GM12878 (cell line): ENCODE measurements around the gene TMEM132C. TPM values are rescaled to one million over a fixed set of nuclear protein-coding genes. Genes with fewer than 3 reads are reported as not detected.

Experiments
- ATAC-seq: fragments of 200-7000 bp; cut with Tn5 transposase; 3 replicates; pipeline ENCODE4 v1.9.1; 2020; ENCODE audit warnings: mild to moderate bottlenecking, moderate library complexity
- BruUV-seq: library from RNA; stranded (reverse); fragments of 400-500 nt; replicated peaks from 2 replicates; lab custom pipeline; 2021; lab: Mats Ljungman, UMichigan
- CTCF ChIA-PET: fragments of 300-600 bp; sonication (Branson Sonifier 250); formaldehyde crosslinking; extraction: SDS; loops from one replicate; lab custom pipeline; 2021; ENCODE audit warnings: inconsistent platforms; lab: Yijun Ruan, JAX
- POLR2A ChIA-PET: fragments of 350-600 bp; formaldehyde crosslinking; extraction: SDS; loops from one replicate; lab custom pipeline; 2021; ENCODE audit warnings: inconsistent platforms; lab: Charles Lee
- RAD21 ChIA-PET: fragments of 300-600 bp; sonication (Branson Sonifier 250); formaldehyde crosslinking; loops from one replicate; lab custom pipeline; 2023; ENCODE audit warnings: antibody characterized with exemption; ENCODE audit not compliant: unreplicated experiment; lab: Charles Lee
- SMC1A ChIA-PET: fragments of 300-600 bp; sonication (Branson Sonifier 250); formaldehyde crosslinking; loops from one replicate; lab custom pipeline; 2023; ENCODE audit not compliant: unreplicated experiment, uncharacterized antibody; lab: Charles Lee
- DNase-seq: peaks from one replicate; pipeline ENCODE4 v3.0.0-alpha.2; 2011; ENCODE audit warnings: low read depth, low spot score
- FAIRE-seq: peaks from 3 replicates; lab custom pipeline; 2011; peaks lifted over from hg19 to GRCh38; lab: Jason Lieb, UNC
- H2AFZ ChIP-seq: 2 replicates; pipeline ENCODE4 v1.6.0; 2011; ENCODE audit warnings: low read depth, low read length, control low read depth; ENCODE audit not compliant: control insufficient read depth
- H3K27ac ChIP-seq: 2 replicates; pipeline ENCODE4 v1.5.1; 2011; ENCODE audit warnings: control low read depth; ENCODE audit not compliant: control insufficient read depth, insufficient read depth
- H3K27me3 ChIP-seq, 2 experiments: replicated peaks in 1 of 2; 2 replicates each; pipeline versions ENCODE4 v1.6.0 to v1.6.1; 2011; ENCODE audit warnings: low read length in 1 of 2; ENCODE audit not compliant: control insufficient read depth in 2 of 2, insufficient read depth in 2 of 2
- H3K36me3 ChIP-seq, 2 experiments: 2 replicates each; pipeline ENCODE4 v1.5.1; 2011; ENCODE audit warnings: low read length in 1 of 2; ENCODE audit not compliant: control insufficient read depth in 2 of 2, insufficient read depth in 2 of 2
- H3K4me1 ChIP-seq: 2 replicates; pipeline ENCODE4 v1.6.1; 2011; ENCODE audit warnings: mild to moderate bottlenecking, low read length, moderate library complexity, mixed read lengths; ENCODE audit not compliant: control insufficient read depth, insufficient read depth
- H3K4me2 ChIP-seq: 2 replicates; pipeline ENCODE4 v1.6.0; 2011; ENCODE audit warnings: control low read depth; ENCODE audit not compliant: control insufficient read depth, insufficient read depth
- H3K4me3 ChIP-seq: fragments of 200-600 bp; sonication (generic); 2 replicates; pipeline ENCODE4 v1.5.1; 2016
- H3K79me2 ChIP-seq: 2 replicates; pipeline ENCODE4 v1.6.0; 2011; ENCODE audit warnings: low read length; ENCODE audit not compliant: control insufficient read depth, insufficient read depth
- H3K9ac ChIP-seq: 2 replicates; pipeline ENCODE4 v1.8.0; 2011; ENCODE audit warnings: low read length, control low read depth, mixed read lengths; ENCODE audit not compliant: control insufficient read depth, insufficient read depth
- H3K9me3 ChIP-seq: replicated peaks from 3 replicates; pipeline ENCODE4 v1.5.1; 2011; ENCODE audit warnings: mild to moderate bottlenecking, low read length; ENCODE audit not compliant: control insufficient read depth, insufficient read depth
- H4K20me1 ChIP-seq: 2 replicates; pipeline ENCODE4 v1.6.0; 2011; ENCODE audit not compliant: control insufficient read depth, insufficient read depth
- CEBPB ChIP-seq, 2 experiments: fragments of 150-350 bp in 1 of 2; IDR thresholded peaks; 2 replicates each; pipeline ENCODE4 v1.6.1; 2012 to 2014; ENCODE audit warnings: low read depth in 2 of 2, low read length in 2 of 2, borderline replicate concordance in 1 of 2, inconsistent platforms in 1 of 2
- GABPA ChIP-seq: IDR thresholded peaks from 2 replicates; pipeline ENCODE4 v1.6.1; 2014; ENCODE audit warnings: antibody characterized with exemption, low read depth, mild to moderate bottlenecking, inconsistent platforms
- MEF2B ChIP-seq: fragments of 450-650 bp; IDR thresholded peaks from 2 replicates; pipeline ENCODE4 v1.6.1; 2018; ENCODE audit warnings: mild to moderate bottlenecking, moderate library complexity; ENCODE audit not compliant: partially characterized antibody, poor library complexity, severe bottlenecking
- YBX1 ChIP-seq: fragments of 450-650 bp; IDR thresholded peaks from 2 replicates; pipeline ENCODE4 v1.6.1; 2016; ENCODE audit warnings: antibody characterized with exemption
- ZNF207 ChIP-seq: fragments of 450-650 bp; IDR thresholded peaks from 2 replicates; pipeline ENCODE4 v1.6.1; 2014; ENCODE audit warnings: antibody characterized with exemption, mild to moderate bottlenecking, borderline replicate concordance
- ZSCAN29 ChIP-seq: fragments of 450-650 bp; IDR thresholded peaks from 2 replicates; pipeline ENCODE4 v1.6.1; 2017; ENCODE audit warnings: mild to moderate bottlenecking, moderate library complexity
- WGBS: methylation state at CpG from one replicate; pipeline ENCODE4 v1.1.6; 2016; ENCODE audit warnings: low lambda C conversion rate; ENCODE audit not compliant: insufficient replicate concordance, insufficient coverage; ENCODE audit errors: missing lambda C conversion rate; 5-methylcytosine and 5-hydroxymethylcytosine counted together
- in situ Hi-C: fragments of 300-500 bp; cut with MboI; formaldehyde crosslinking; loops from 9 replicates; pipeline ENCODE4 v1.14.3; 2018; ENCODE audit warnings: mixed read lengths
- intact Hi-C: fragments of 100-400 bp; cut with micrococcal nuclease; formaldehyde crosslinking; loops from one replicate; pipeline ENCODE4 v1.14.2; 2022; ENCODE audit not compliant: unreplicated experiment
- polyA plus RNA-seq, 11 experiments: library from polyadenylated mRNA; depleted of rRNA in 4 of 11; unstranded in 6 of 11; stranded (reverse) in 5 of 11; fragments of >200 nt; fragmentation: Nextera tagmentation in 4 of 11; fragmentation: Illumina TruSeq in 1 of 11; extraction: Ambion mirVana in 4 of 11; extraction: Trizol in 1 of 11; gene quantifications; 1 replicate in 1 of 11; 2 replicates in 10 of 11; pipeline versions ENCODE4 v1.2.1 to v1.2.3, GENCODE V29; 2011 to 2016; ENCODE audit warnings: inconsistent platforms in 2 of 11, missing spikeins in 2 of 11, low read depth in 1 of 11
- total RNA-seq, 4 experiments: library from RNA; depleted of rRNA in 3 of 4; stranded (reverse); fragments of >200 nt in 3 of 4; fragmentation: Illumina TruSeq in 1 of 4; extraction: Trizol in 1 of 4; gene quantifications; 2 replicates each; pipeline versions ENCODE4 v1.2.1 to v1.2.3, GENCODE V29; 2013 to 2021
- TF ChIP-seq, protein P1 (sequence below): fragments of 150-350 bp; IDR thresholded peaks from 2 replicates; pipeline ENCODE4 v1.6.1; 2014; ENCODE audit warnings: mild to moderate bottlenecking, low read depth, low read length
- TF ChIP-seq, protein P2 (sequence below): IDR thresholded peaks from 2 replicates; pipeline ENCODE4 v1.6.1; 2012; ENCODE audit warnings: low read length, inconsistent platforms
- TF ChIP-seq, protein P3 (sequence below): fragments of 450-650 bp; IDR thresholded peaks from 2 replicates; pipeline ENCODE4 v1.6.1; 2017; ENCODE audit warnings: low read depth, mild to moderate bottlenecking, moderate library complexity

TMEM132C gene
- total and polyA plus RNA-seq, 10 of the 15 experiments (the other 5 are each of a cell fraction or from before 2014, with no cell fraction given): not detected

- Histone ChIP-seq H3K4me3 (peak overlapping the region; percentile 22; the same call in 1 of the 2 replicates), H3K27me3 (no peaks in the 10 kb centered on the region), H2AFZ (no peak overlapping the region), H3K4me2 (no peak overlapping the region), H3K4me1 (peaks cover 3% of the 10 kb centered on the region; the same call in 1 of the 2 replicates), H3K36me3 (no peaks in the 10 kb centered on the region), H3K79me2 (no peaks in the 10 kb centered on the region), H3K9ac (no peak overlapping the region), H4K20me1 (no peaks in the 10 kb centered on the region), H3K27ac (no peak overlapping the region), H3K9me3 (no peaks in the 10 kb centered on the region; the same call in 2 of the 3 replicates)
- ChIA-PET RAD21 (no interaction called here), SMC1A (no interaction called here), CTCF (no interaction called here), POLR2A (no interaction called here)
- FAIRE-seq (no peak), ATAC-seq (no peak), DNase-seq (no peak)
- intact Hi-C loops (no loop called here), in situ Hi-C loops (no loop called here)
- WGBS: 27% methylated on average over 10 of the region's 10 CpGs
- TF ChIP-seq, protein P1, sequence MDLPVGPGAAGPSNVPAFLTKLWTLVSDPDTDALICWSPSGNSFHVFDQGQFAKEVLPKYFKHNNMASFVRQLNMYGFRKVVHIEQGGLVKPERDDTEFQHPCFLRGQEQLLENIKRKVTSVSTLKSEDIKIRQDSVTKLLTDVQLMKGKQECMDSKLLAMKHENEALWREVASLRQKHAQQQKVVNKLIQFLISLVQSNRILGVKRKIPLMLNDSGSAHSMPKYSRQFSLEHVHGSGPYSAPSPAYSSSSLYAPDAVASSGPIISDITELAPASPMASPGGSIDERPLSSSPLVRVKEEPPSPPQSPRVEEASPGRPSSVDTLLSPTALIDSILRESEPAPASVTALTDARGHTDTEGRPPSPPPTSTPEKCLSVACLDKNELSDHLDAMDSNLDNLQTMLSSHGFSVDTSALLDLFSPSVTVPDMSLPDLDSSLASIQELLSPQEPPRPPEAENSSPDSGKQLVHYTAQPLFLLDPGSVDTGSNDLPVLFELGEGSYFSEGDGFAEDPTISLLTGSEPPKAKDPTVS: no peak
- TF ChIP-seq, protein P2, sequence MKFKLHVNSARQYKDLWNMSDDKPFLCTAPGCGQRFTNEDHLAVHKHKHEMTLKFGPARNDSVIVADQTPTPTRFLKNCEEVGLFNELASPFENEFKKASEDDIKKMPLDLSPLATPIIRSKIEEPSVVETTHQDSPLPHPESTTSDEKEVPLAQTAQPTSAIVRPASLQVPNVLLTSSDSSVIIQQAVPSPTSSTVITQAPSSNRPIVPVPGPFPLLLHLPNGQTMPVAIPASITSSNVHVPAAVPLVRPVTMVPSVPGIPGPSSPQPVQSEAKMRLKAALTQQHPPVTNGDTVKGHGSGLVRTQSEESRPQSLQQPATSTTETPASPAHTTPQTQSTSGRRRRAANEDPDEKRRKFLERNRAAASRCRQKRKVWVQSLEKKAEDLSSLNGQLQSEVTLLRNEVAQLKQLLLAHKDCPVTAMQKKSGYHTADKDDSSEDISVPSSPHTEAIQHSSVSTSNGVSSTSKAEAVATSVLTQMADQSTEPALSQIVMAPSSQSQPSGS: no peak
- TF ChIP-seq CEBPB (IDR thresholded peaks at IDR 0.05; ENCODE audit: borderline replicate concordance in 1 of 2, low read depth in 2 of 2, low read length in 2 of 2) (no peak), MEF2B (no peak), ZNF207 (no peak), GABPA (no peak), ZSCAN29 (no peak), YBX1 (no peak)
- TF ChIP-seq, protein P3, sequence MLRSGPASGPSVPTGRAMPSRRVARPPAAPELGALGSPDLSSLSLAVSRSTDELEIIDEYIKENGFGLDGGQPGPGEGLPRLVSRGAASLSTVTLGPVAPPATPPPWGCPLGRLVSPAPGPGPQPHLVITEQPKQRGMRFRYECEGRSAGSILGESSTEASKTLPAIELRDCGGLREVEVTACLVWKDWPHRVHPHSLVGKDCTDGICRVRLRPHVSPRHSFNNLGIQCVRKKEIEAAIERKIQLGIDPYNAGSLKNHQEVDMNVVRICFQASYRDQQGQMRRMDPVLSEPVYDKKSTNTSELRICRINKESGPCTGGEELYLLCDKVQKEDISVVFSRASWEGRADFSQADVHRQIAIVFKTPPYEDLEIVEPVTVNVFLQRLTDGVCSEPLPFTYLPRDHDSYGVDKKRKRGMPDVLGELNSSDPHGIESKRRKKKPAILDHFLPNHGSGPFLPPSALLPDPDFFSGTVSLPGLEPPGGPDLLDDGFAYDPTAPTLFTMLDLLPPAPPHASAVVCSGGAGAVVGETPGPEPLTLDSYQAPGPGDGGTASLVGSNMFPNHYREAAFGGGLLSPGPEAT: no peak
- no TSS peak for BruUV-seq
Observed at GRCh38 chr12:128724468-128725046, 457.6 kb downstream of the TMEM132C start.
